Ishikawa (cell line): ENCODE data around the gene DOCK7.

Experiments
- CEBPB ChIP-seq: IDR thresholded peaks from 2 replicates; pipeline ENCODE4 v1.6.1; 2012
- CREB1 ChIP-seq: IDR thresholded peaks from 2 replicates; pipeline ENCODE4 v1.6.1; 2012; ENCODE audit warnings: low read depth
- EGR1 ChIP-seq: IDR thresholded peaks from 2 replicates; pipeline ENCODE4 v1.6.1; 2012
- EP300 ChIP-seq: IDR thresholded peaks from 2 replicates; pipeline ENCODE4 v1.6.1; 2012; ENCODE audit warnings: borderline replicate concordance
- NFIC ChIP-seq: IDR thresholded peaks from 2 replicates; pipeline ENCODE4 v1.6.1; 2012
- RAD21 ChIP-seq: IDR thresholded peaks from 2 replicates; pipeline ENCODE4 v1.6.1; 2012; ENCODE audit warnings: low read depth
- TAF1 ChIP-seq: IDR thresholded peaks from 2 replicates; pipeline ENCODE4 v1.6.1; 2012; ENCODE audit warnings: low read depth, mild to moderate bottlenecking
- TCF12 ChIP-seq: IDR thresholded peaks from 2 replicates; pipeline ENCODE4 v1.6.1; 2012; ENCODE audit warnings: low read depth
- TEAD4 ChIP-seq: IDR thresholded peaks from 2 replicates; pipeline ENCODE4 v1.6.1; 2012
- YY1 ChIP-seq: IDR thresholded peaks from 2 replicates; pipeline ENCODE4 v1.6.1; 2012; ENCODE audit warnings: low read depth
- TF ChIP-seq, protein P1 (sequence below): IDR thresholded peaks from 2 replicates; pipeline ENCODE4 v1.6.1; 2012; ENCODE audit warnings: low read depth, mild to moderate bottlenecking
- TF ChIP-seq, protein P2 (sequence below): IDR thresholded peaks from 2 replicates; pipeline ENCODE4 v1.6.1; 2012
- TF ChIP-seq, protein P3 (sequence below): IDR thresholded peaks from 2 replicates; pipeline ENCODE4 v1.6.1; 2012

DNA sequence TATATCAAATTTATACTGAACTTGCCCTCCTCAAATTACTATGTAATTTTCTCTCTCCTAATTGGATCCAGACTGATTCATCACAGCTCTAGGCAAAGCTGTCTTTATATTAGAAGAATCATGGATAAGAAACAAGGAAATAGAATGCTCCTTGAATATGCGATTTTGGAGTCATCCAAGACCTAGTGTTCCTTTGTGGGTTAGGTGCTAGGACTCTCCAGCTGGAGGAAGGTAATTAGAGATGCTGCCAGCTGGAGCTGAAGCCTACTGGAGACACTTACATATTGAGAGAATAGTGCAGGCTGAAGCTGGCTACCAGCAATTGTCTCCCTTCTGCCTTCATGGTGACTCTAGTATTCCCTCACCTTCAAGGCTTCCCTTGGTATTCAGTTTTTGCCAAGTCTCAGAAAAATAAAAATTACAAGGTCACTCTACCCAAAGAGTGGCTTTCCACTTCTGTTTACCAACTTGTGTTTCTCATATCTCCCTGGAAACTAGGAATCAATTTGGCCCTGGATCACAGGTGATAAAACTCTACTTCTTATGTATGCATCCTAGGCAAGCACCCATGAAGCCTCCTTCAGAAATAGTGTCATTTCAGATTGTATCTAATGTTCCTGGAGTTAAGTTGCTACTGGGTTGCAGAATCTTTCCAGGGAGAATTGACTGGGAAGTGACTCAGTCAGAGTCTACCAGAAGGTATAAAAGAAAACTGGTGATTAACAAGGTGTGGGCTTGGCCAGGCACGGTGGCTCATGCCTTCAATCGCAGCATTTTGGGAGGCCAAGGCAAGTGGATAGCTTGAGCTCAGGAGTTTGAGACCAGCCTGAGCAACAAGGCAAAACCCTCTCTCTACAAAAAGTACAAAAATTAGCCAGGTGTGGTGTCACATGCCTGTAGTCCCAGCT lies 24.4 kb upstream of the DOCK7 start:
- TF ChIP-seq TAF1 (no peak), EP300 (no peak), CREB1 (no peak), CEBPB (no peak), RAD21 (no peak), TEAD4 (no peak), YY1 (no peak), NFIC (no peak), EGR1 (no peak), TCF12 (no peak)
- TF ChIP-seq, protein P1, sequence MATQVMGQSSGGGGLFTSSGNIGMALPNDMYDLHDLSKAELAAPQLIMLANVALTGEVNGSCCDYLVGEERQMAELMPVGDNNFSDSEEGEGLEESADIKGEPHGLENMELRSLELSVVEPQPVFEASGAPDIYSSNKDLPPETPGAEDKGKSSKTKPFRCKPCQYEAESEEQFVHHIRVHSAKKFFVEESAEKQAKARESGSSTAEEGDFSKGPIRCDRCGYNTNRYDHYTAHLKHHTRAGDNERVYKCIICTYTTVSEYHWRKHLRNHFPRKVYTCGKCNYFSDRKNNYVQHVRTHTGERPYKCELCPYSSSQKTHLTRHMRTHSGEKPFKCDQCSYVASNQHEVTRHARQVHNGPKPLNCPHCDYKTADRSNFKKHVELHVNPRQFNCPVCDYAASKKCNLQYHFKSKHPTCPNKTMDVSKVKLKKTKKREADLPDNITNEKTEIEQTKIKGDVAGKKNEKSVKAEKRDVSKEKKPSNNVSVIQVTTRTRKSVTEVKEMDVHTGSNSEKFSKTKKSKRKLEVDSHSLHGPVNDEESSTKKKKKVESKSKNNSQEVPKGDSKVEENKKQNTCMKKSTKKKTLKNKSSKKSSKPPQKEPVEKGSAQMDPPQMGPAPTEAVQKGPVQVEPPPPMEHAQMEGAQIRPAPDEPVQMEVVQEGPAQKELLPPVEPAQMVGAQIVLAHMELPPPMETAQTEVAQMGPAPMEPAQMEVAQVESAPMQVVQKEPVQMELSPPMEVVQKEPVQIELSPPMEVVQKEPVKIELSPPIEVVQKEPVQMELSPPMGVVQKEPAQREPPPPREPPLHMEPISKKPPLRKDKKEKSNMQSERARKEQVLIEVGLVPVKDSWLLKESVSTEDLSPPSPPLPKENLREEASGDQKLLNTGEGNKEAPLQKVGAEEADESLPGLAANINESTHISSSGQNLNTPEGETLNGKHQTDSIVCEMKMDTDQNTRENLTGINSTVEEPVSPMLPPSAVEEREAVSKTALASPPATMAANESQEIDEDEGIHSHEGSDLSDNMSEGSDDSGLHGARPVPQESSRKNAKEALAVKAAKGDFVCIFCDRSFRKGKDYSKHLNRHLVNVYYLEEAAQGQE: no peak
- TF ChIP-seq, protein P2, sequence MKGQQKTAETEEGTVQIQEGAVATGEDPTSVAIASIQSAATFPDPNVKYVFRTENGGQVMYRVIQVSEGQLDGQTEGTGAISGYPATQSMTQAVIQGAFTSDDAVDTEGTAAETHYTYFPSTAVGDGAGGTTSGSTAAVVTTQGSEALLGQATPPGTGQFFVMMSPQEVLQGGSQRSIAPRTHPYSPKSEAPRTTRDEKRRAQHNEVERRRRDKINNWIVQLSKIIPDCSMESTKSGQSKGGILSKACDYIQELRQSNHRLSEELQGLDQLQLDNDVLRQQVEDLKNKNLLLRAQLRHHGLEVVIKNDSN: no peak
- TF ChIP-seq, protein P3, sequence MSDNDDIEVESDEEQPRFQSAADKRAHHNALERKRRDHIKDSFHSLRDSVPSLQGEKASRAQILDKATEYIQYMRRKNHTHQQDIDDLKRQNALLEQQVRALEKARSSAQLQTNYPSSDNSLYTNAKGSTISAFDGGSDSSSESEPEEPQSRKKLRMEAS: no peak
